Gastroesophageal sphincter (tissue), 4 donors: ENCODE data around the gene ANKRD31. TPM values are rescaled to one million over a fixed set of nuclear protein-coding genes. Genes with fewer than 3 reads are reported as not detected.
"Not testable (repeated sequence)": the region's sequence is repeated elsewhere in the genome, so short reads cannot be mapped to it uniquely, and the experiment has no call there.

Experiments
- ATAC-seq: fragments of 150-250 bp; one replicate; pipeline ENCODE4 v1.9.1; 2016; ENCODE audit warnings: mild to moderate bottlenecking, moderate library complexity
- H3K27ac ChIP-seq, 4 donors: fragments of 200-600 bp; sonication (generic) in 3 of 4; 1 replicate in 3 of 4; 2 replicates in 1 of 4; pipeline ENCODE4 v1.5.1; 2016 to 2019
- H3K27me3 ChIP-seq: fragments of 200-600 bp; sonication (generic); one replicate; pipeline ENCODE4 v1.5.1; 2019
- H3K36me3 ChIP-seq, 2 donors: fragments of 200-600 bp; sonication (generic); one replicate each; pipeline ENCODE4 v1.5.1; 2019; ENCODE audit warnings: control low read depth in 1 of 2
- H3K4me1 ChIP-seq, 3 donors: fragments of 200-600 bp; sonication (generic); 1 replicate in 2 of 3; 2 replicates in 1 of 3; pipeline ENCODE4 v1.5.1; 2016 to 2019; ENCODE audit warnings: control low read depth in 2 of 3
- H3K4me3 ChIP-seq, 2 donors: fragments of 200-600 bp; sonication (generic); one replicate each; pipeline ENCODE4 v1.5.1; 2019; ENCODE audit warnings: mild to moderate bottlenecking in 1 of 2, moderate library complexity in 1 of 2
- H3K9me3 ChIP-seq, 3 donors: fragments of 200-600 bp; sonication (generic); one replicate each; pipeline ENCODE4 v1.5.1; 2017 to 2019; ENCODE audit warnings: control low read depth in 2 of 3
- EP300 ChIP-seq: sonication (generic); formaldehyde crosslinking; IDR thresholded peaks from one replicate; pipeline ENCODE4 v1.6.1; 2017; ENCODE audit warnings: antibody characterized with exemption, mild to moderate bottlenecking
- POLR2A ChIP-seq, 2 donors: fragments of 450-650 bp; IDR thresholded peaks; one replicate each; pipeline ENCODE4 v1.6.1; 2017; ENCODE audit warnings: antibody characterized with exemption in 2 of 2, mild to moderate bottlenecking in 2 of 2, moderate library complexity in 1 of 2
- POLR2AphosphoS5 ChIP-seq: sonication (generic); formaldehyde crosslinking; IDR thresholded peaks from one replicate; pipeline ENCODE4 v1.6.1; 2017; ENCODE audit warnings: antibody characterized with exemption
- WGBS, 2 donors: methylation state at CpG; one replicate each; pipeline ENCODE4 v1.1.5; 2018; ENCODE audit warnings: low coverage in 1 of 2; 5-methylcytosine and 5-hydroxymethylcytosine counted together
- total RNA-seq, 4 donors: library from RNA; depleted of rRNA; stranded (reverse); fragments of >200 nt; gene quantifications; one replicate each; pipeline ENCODE4 v1.1.0, GENCODE V29; 2016
- TF ChIP-seq, protein P1 (sequence below), 4 experiments: fragments of 200-600 bp in 2 of 4; fragments of 450-650 bp in 2 of 4; sonication (generic) in 1 of 4; IDR thresholded peaks; one replicate each; pipeline ENCODE4 v1.5.1; 2017 to 2019; ENCODE audit warnings: antibody characterized with exemption in 4 of 4, mild to moderate bottlenecking in 2 of 4, moderate library complexity in 2 of 4

Gene ANKRD31
- total RNA-seq, 4 donors from 2014 or later: 0.16 to 0.27 (median 0.23) TPM; not detected in 1

DNA sequence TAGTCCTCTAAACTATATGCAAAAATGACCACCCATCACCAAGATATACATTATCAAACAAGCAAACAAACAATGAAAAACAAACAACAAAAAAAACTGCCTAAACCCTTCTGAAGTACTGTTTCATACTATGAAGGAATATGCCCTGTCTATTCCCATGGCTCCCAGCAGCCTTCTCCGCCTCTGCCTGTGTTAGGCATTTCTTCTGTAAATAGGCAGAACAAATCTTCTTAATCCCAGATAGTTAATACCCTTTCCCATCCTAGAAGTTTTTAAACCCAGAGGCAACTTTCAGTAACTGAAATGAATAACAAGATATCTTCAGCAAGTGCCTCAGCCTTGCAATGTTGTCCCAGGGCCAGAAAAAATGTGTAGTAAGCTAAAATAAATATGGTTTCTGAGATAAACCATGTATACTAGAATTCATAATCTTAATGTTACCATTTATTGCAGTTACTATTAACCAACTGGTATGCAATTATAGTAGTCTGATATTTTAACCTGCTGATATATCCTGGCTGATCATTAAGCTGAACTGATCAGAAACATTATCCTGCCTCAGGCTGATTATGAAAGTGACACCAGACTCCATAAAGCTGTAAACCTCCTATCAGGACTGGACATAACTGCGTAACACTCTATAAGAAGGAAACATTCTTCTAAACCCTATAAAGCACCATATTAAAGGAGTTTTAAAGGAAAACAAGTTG is 68.5 kb downstream of the ANKRD31 start:
- TF ChIP-seq POLR2AphosphoS5 (no peak), POLR2A (IDR thresholded peaks at IDR 0.05) (no peak), EP300 (no peak)
- TF ChIP-seq, protein P1, sequence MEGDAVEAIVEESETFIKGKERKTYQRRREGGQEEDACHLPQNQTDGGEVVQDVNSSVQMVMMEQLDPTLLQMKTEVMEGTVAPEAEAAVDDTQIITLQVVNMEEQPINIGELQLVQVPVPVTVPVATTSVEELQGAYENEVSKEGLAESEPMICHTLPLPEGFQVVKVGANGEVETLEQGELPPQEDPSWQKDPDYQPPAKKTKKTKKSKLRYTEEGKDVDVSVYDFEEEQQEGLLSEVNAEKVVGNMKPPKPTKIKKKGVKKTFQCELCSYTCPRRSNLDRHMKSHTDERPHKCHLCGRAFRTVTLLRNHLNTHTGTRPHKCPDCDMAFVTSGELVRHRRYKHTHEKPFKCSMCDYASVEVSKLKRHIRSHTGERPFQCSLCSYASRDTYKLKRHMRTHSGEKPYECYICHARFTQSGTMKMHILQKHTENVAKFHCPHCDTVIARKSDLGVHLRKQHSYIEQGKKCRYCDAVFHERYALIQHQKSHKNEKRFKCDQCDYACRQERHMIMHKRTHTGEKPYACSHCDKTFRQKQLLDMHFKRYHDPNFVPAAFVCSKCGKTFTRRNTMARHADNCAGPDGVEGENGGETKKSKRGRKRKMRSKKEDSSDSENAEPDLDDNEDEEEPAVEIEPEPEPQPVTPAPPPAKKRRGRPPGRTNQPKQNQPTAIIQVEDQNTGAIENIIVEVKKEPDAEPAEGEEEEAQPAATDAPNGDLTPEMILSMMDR (IDR thresholded peaks at IDR 0.05): no peak
- Histone ChIP-seq H3K4me1 (no peaks in the 10 kb centered on the region), H3K4me3 (no peak overlapping the region), H3K36me3 (no peaks in the 10 kb centered on the region), H3K27ac (no peak overlapping the region), H3K27me3 (no peaks in the 10 kb centered on the region), H3K9me3 (peaks cover 0 to 2% (median 0%) of the 10 kb centered on the region in 3 donors)
- WGBS, 2 donors: 94% methylated on average over 2 of the region's 2 CpGs
- ATAC-seq: no peak

DNA sequence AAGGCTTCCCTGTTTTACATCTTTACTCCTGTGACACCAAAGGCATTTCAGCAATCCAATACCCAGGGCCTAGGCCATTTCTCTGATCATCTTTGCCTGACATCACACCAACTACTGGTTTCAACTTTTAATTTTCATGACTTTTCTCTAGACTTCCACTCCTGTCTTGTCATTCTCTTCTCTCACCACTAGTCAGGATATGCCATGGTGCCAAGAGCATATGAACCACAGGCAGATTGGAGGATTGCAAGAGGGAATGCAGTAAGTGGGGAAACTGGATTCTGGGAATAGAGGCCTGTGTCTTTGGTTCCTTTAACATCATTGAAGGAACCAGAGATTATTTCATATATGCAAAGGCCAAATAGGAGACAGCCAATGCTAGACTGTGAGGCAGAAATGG is 69.3 kb downstream of the ANKRD31 start:
- no peak overlapping the region for H3K27ac ChIP-seq
- H3K9me3 ChIP-seq: no peaks in the 10 kb centered on the region
- ATAC-seq: no peak
- H3K36me3 ChIP-seq: no peaks in the 10 kb centered on the region
- no peaks in the 10 kb centered on the region for H3K4me1 ChIP-seq
- H3K27me3 ChIP-seq: no peaks in the 10 kb centered on the region
- TF ChIP-seq POLR2AphosphoS5: no peak
- no peak for TF ChIP-seq POLR2A (IDR thresholded peaks at IDR 0.05)
- TF ChIP-seq, protein P1 (IDR thresholded peaks at IDR 0.05): no peak
- no peak for TF ChIP-seq EP300
- no peak overlapping the region for H3K4me3 ChIP-seq

DNA sequence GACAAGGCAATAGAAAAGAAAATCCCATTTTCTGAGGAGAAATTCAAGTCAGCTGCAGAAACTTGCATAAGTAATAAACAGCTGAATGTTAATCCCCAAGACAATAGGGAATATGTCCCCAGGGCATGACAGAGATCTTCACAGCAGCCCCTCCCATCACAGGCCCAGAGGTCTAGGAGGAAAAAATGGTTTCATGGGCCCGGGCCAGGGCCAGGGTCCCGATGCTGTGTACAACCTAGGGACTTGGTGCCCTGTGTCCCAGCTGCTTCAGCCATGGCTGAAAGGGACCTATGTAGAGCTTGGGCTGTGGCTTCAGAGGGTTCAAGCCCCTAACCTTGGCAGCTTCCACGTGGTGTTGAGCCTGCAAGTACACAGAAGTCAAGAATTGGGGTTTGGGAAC is 75.2 kb downstream of the ANKRD31 start:
- H3K36me3 ChIP-seq, H3K27ac ChIP-seq, H3K4me3 ChIP-seq, H3K4me1 ChIP-seq, H3K27me3 ChIP-seq, ATAC-seq: not testable (repeated sequence)
- H3K9me3 ChIP-seq: peaks cover 0 to 33% (median 0%) of the 10 kb centered on the region in 3 donors
- WGBS, 2 donors: no CpG with 5 or more reads among the region's 3 CpGs

DNA sequence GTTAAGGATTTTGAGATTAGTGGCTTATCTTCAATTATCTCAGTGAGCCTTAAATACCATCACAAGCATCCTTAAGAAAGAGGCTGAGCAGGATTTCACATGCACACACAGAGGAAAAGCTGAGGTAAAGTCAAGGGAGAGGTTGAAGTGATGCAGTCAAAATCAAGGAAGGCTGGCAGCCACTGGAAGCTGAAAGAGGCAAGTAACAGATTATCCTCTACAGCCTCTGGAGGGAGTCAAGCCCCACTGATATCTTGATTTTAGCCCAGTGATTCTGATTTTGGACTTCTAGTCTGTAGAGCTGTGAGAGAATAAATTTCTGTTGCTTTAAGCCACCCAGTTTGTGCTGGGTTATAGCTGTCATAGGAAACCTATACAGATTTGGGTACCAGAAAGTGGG is 80.1 kb downstream of the ANKRD31 start:
- Histone ChIP-seq H3K4me1 (no peaks in the 10 kb centered on the region), H3K4me3 (no peak overlapping the region), H3K27ac (no peak overlapping the region), H3K9me3 (peaks cover 0 to 27% (median 0%) of the 10 kb centered on the region in 3 donors), H3K36me3 (no peaks in the 10 kb centered on the region), H3K27me3 (no peaks in the 10 kb centered on the region)
- ATAC-seq: no peak
- no peak for TF ChIP-seq POLR2A (IDR thresholded peaks at IDR 0.05)
- TF ChIP-seq POLR2AphosphoS5: no peak
- TF ChIP-seq, protein P1 (IDR thresholded peaks at IDR 0.05): no peak
- no peak for TF ChIP-seq EP300

DNA sequence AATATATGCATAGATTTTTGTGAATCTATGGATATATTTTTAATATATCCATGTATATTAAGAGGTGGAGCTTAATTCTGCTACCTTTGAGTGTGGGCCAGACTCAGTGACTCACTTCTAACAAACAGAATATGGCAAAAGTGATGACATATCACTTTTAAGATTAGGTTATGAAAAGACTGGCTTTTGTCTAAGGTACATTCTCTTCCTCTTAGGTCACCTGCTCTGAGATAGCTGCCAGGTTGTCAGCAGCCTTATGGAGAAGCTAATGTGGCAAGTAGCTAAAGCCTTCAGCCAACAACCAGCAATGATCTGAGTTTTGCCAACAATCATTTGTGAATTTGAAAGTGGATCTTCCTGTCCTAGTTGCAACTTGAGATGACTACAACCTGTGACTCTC is 83.8 kb downstream of the ANKRD31 start:
- Histone ChIP-seq H3K4me1 (no peaks in the 10 kb centered on the region), H3K27ac (no peak overlapping the region), H3K9me3 (no peaks in the 10 kb centered on the region), H3K4me3 (no peak overlapping the region), H3K27me3 (no peaks in the 10 kb centered on the region), H3K36me3 (no peaks in the 10 kb centered on the region)
- ATAC-seq: no peak
- TF ChIP-seq, protein P1 (IDR thresholded peaks at IDR 0.05): no peak
- no peak for TF ChIP-seq EP300
- no peak for TF ChIP-seq POLR2AphosphoS5
- no peak for TF ChIP-seq POLR2A (IDR thresholded peaks at IDR 0.05)
